Sigmoid colon (tissue), 7 donors: ENCODE data around the gene SHISA6. TPM values are rescaled to one million over a fixed set of nuclear protein-coding genes. Genes with fewer than 3 reads are reported as not detected.

Source experiments
- DNase-seq: peaks from one replicate; pipeline ENCODE4 v3.0.0-alpha.2; 2019
- H3K27ac ChIP-seq, 4 donors: fragments of 200-600 bp; sonication (generic); one replicate each; pipeline ENCODE4 v1.5.1; 2016 to 2019; ENCODE audit warnings: mild to moderate bottlenecking in 1 of 4
- H3K27me3 ChIP-seq, 3 donors: fragments of 200-600 bp; sonication (generic); one replicate each; pipeline ENCODE4 v1.5.1; 2019; ENCODE audit warnings: mild to moderate bottlenecking in 1 of 3
- H3K36me3 ChIP-seq, 4 donors: fragments of 200-600 bp; sonication (generic); one replicate each; pipeline ENCODE4 v1.5.1; 2016 to 2019
- H3K4me1 ChIP-seq, 4 donors: fragments of 200-600 bp; sonication (generic); one replicate each; pipeline ENCODE4 v1.5.1; 2017 to 2019
- H3K4me3 ChIP-seq, 4 donors: fragments of 200-600 bp; sonication (generic); one replicate each; pipeline ENCODE4 v1.5.1; 2017 to 2019; ENCODE audit warnings: mild to moderate bottlenecking in 2 of 4, moderate library complexity in 1 of 4
- H3K9me3 ChIP-seq, 4 donors: fragments of 200-600 bp in 3 of 4; sonication (generic) in 3 of 4; one replicate each; pipeline versions ENCODE4 v1.5.1 to v1.6.1; 2013 to 2019
- EP300 ChIP-seq, 4 donors: sonication (generic); formaldehyde crosslinking; IDR thresholded peaks; one replicate each; pipeline ENCODE4 v1.6.1; 2017; ENCODE audit warnings: antibody characterized with exemption in 4 of 4
- POLR2A ChIP-seq, 2 donors: fragments of 450-650 bp; IDR thresholded peaks; one replicate each; pipeline ENCODE4 v1.6.1; 2016; ENCODE audit warnings: antibody characterized with exemption in 2 of 2, mild to moderate bottlenecking in 2 of 2, moderate library complexity in 2 of 2
- POLR2AphosphoS5 ChIP-seq, 4 donors: sonication (generic); formaldehyde crosslinking; IDR thresholded peaks; one replicate each; pipeline ENCODE4 v1.6.1; 2017; ENCODE audit warnings: antibody characterized with exemption in 4 of 4
- WGBS, 2 donors: extraction: QIAGEN DNeasy Blood & Tissue Kit; methylation state at CpG; one replicate each; pipeline ENCODE4 v1.1.7; 2013; 5-methylcytosine and 5-hydroxymethylcytosine counted together
- intact Hi-C: fragments of 100-400 bp; cut with DNase I; formaldehyde crosslinking; loops from one replicate; pipeline ENCODE4 v1.15.1; 2023
- polyA plus RNA-seq, 3 donors: library from polyadenylated mRNA; stranded (reverse); fragments of 200-250 nt; gene quantifications; one replicate each; pipeline ENCODE4 v1.2.3, GENCODE V29; 2013
- total RNA-seq, 4 donors: library from RNA; depleted of rRNA; stranded (reverse); fragments of >200 nt; gene quantifications; one replicate each; pipeline ENCODE4 v1.1.0, GENCODE V29; 2016
- TF ChIP-seq, protein P1 (sequence below), 4 experiments: fragments of 450-650 bp in 3 of 4; fragments of 200-600 bp in 1 of 4; IDR thresholded peaks; one replicate each; pipeline ENCODE4 v1.5.1; 2016 to 2019; ENCODE audit warnings: antibody characterized with exemption in 4 of 4, mild to moderate bottlenecking in 3 of 4, moderate library complexity in 2 of 4
- donor health status: healthy with polysubstance abuse.
- donor health status: Bipolar disorder and iron deficiency.
- donor health status: healthy.

Gene SHISA6
- total and polyA plus RNA-seq, 7 donors = under 0.01 to 1.1 (median 0.38) TPM; not detected in 1

DNA sequence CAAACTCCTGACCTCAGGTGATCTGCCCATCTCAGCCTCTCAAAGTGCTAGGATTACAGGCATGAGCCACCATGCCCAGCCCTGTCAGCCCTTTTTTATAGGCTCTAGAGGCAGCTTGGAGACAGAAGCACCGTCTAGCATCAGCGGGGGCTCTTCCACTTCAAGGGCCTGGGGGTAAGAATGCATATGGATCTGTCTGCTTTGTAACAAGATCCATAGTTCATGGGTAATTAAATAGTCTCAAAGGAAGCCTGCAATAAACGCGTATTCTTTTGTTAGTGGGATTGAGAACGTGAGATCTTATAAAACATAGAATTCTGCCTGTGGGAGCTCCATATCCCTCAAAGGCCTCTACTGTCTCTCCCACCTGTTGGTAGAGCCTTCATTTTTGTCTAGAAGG is 142.1 kb downstream of the SHISA6 start:
- intact Hi-C loops = no loop called here
- WGBS, 2 donors = 85 to 86% methylated on average over 5 of the region's 5 CpGs
- no peak for DNase-seq

DNA sequence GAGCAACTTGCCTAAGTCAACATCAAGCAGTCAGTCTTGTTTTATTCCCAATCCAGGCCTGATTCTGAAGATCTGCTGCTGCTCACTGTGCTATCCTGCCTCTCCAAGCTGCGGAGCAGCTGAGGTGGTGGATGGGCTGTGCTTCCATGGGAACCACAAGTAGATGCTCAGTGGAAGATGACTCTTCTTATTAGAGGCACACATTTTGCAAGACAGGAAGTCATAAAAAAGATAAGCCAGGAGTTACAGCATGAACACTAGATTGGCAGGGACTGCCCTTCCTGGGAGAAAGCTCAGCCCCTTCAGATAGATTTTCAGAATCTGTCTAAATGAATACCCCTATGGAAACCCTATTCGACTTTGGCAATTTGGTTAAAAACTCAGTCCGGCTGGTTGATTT is 143.1 kb downstream of the SHISA6 start:
- no peak for DNase-seq
- Histone ChIP-seq H3K27me3 (no peaks in the 10 kb centered on the region), H3K4me1 (no peaks in the 10 kb centered on the region), H3K27ac (no peak overlapping the region), H3K36me3 (no peaks in the 10 kb centered on the region), H3K9me3 (no peaks in the 10 kb centered on the region), H3K4me3 (no peak overlapping the region)
- WGBS, 2 donors = 77 to 80% methylated on average over 3 of the region's 3 CpGs
- intact Hi-C loops = no loop called here
- TF ChIP-seq, protein P1, sequence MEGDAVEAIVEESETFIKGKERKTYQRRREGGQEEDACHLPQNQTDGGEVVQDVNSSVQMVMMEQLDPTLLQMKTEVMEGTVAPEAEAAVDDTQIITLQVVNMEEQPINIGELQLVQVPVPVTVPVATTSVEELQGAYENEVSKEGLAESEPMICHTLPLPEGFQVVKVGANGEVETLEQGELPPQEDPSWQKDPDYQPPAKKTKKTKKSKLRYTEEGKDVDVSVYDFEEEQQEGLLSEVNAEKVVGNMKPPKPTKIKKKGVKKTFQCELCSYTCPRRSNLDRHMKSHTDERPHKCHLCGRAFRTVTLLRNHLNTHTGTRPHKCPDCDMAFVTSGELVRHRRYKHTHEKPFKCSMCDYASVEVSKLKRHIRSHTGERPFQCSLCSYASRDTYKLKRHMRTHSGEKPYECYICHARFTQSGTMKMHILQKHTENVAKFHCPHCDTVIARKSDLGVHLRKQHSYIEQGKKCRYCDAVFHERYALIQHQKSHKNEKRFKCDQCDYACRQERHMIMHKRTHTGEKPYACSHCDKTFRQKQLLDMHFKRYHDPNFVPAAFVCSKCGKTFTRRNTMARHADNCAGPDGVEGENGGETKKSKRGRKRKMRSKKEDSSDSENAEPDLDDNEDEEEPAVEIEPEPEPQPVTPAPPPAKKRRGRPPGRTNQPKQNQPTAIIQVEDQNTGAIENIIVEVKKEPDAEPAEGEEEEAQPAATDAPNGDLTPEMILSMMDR (IDR thresholded peaks at IDR 0.05) = no peak
- TF ChIP-seq POLR2AphosphoS5 (IDR thresholded peaks at IDR 0.05) = no peak
- TF ChIP-seq POLR2A (IDR thresholded peaks at IDR 0.05) = no peak
- no peak for TF ChIP-seq EP300 (IDR thresholded peaks at IDR 0.05)

More for the DNA sequence above, 142.1 kb downstream of the SHISA6 start:
- Histone ChIP-seq H3K27ac (no peak overlapping the region), H3K9me3 (no peaks in the 10 kb centered on the region), H3K4me1 (no peaks in the 10 kb centered on the region), H3K4me3 (no peak overlapping the region), H3K27me3 (no peaks in the 10 kb centered on the region), H3K36me3 (no peaks in the 10 kb centered on the region)
- TF ChIP-seq EP300 (IDR thresholded peaks at IDR 0.05) (no peak), POLR2A (IDR thresholded peaks at IDR 0.05) (no peak), POLR2AphosphoS5 (IDR thresholded peaks at IDR 0.05) (no peak)
- TF ChIP-seq, protein P1 (IDR thresholded peaks at IDR 0.05) = no peak

DNA sequence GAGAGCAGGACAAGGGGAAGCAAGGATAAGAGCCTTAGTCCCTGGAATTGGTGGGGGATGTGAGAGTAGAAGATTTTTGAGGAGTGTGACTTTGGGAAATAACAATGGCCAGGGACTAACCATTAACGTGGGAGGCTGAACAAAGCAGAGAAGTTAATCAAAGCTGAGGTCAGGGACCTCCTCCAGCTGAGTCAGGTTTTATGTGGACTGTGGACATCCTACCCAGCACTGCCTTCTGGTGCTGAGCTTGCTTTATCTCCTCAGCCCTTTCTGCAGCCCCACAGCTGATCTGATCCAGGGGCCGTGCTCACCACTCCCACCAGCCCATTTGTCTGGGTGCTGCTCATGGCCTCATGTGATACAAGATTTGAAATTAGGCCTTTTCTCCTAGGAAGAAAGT is 146.6 kb downstream of the SHISA6 start:
- Histone ChIP-seq H3K9me3 (no peaks in the 10 kb centered on the region), H3K4me1 (no peaks in the 10 kb centered on the region), H3K27ac (no peak overlapping the region), H3K4me3 (no peak overlapping the region), H3K27me3 (no peaks in the 10 kb centered on the region), H3K36me3 (no peaks in the 10 kb centered on the region)
- 57 to 76% methylated on average over 2 of the region's 2 CpGs for WGBS, 2 donors
- intact Hi-C loops = no loop called here
- TF ChIP-seq POLR2A (IDR thresholded peaks at IDR 0.05) (no peak), POLR2AphosphoS5 (IDR thresholded peaks at IDR 0.05) (no peak), EP300 (IDR thresholded peaks at IDR 0.05) (no peak)
- TF ChIP-seq, protein P1 (IDR thresholded peaks at IDR 0.05) = no peak
- DNase-seq = no peak

DNA sequence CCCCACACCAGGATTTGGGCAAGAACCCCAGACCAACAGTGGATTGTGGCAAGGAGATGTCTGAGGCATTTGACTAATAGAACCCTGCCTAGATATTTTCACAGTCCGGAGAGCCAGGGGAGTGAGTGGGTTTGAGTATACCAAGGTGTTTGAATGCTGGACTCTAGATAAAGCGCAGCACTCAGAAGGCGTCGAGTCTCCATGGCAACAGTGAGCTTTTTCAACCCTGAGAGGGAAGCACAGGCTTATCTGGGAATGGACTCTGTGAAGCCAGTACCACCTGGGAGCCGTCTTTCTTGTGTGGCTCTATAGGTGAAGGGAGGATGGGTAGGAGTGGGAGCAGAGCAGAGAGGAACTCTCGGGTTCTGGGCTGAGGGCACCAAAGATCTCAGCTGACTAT is 147.0 kb downstream of the SHISA6 start:
- no peak overlapping the region for H3K4me3 ChIP-seq
- 78 to 82% methylated on average over 6 of the region's 6 CpGs for whole genome bisulfite sequencing, 2 donors
- no peak for DNase-seq
- H3K36me3 ChIP-seq = no peaks in the 10 kb centered on the region
- TF ChIP-seq, protein P1 (IDR thresholded peaks at IDR 0.05) = no peak
- TF ChIP-seq EP300 (IDR thresholded peaks at IDR 0.05) (no peak), POLR2AphosphoS5 (IDR thresholded peaks at IDR 0.05) (no peak), POLR2A (IDR thresholded peaks at IDR 0.05) (no peak)
- no peaks in the 10 kb centered on the region for H3K27me3 ChIP-seq
- H3K27ac ChIP-seq = no peak overlapping the region
- intact Hi-C loops = no loop called here
- H3K4me1 ChIP-seq = no peaks in the 10 kb centered on the region
- H3K9me3 ChIP-seq = no peaks in the 10 kb centered on the region

DNA sequence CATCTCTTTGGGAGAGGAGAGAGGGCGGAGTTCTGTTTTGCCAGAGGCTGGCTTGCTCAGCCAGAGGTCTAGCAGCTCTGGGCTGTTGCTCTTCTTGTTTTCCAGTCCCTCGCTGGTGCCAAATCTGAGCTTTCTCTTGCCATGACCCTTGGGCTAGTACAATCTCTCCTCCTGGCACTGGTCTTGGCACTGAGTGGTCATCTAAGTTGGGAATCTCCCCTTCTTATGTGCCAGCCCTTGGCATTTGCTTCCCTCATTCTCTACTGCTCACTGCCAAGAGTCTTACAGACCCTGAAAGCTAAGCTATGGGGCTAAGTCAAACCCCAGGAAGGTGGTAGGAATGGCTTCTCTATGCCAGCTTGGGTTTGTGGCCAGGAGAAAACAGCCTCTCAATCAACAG is 148.6 kb downstream of the SHISA6 start:
- Histone ChIP-seq H3K36me3 (no peaks in the 10 kb centered on the region), H3K9me3 (no peaks in the 10 kb centered on the region), H3K4me3 (no peak overlapping the region), H3K4me1 (no peaks in the 10 kb centered on the region), H3K27me3 (no peaks in the 10 kb centered on the region), H3K27ac (no peak overlapping the region)
- WGBS, 2 donors = 79 to 95% methylated on average over 2 of the region's 2 CpGs
- no peak for DNase-seq
- no peak for TF ChIP-seq EP300 (IDR thresholded peaks at IDR 0.05)
- TF ChIP-seq, protein P1 (IDR thresholded peaks at IDR 0.05) = no peak
- TF ChIP-seq POLR2AphosphoS5 (IDR thresholded peaks at IDR 0.05) = no peak
- no peak for TF ChIP-seq POLR2A (IDR thresholded peaks at IDR 0.05)
- intact Hi-C loops = no loop called here
